SK-MEL-5 (cell line): ENCODE data around the gene RIC3. TPM values are rescaled to one million over a fixed set of nuclear protein-coding genes. Genes with fewer than 3 reads are reported as not detected.

Experiments
- DNase-seq: peaks from one replicate; pipeline ENCODE4 v3.0.0-alpha.2; 2016; ENCODE audit warnings: low read depth, low spot score
- in situ Hi-C: cut with HindIII; loops from 2 replicates; pipeline ENCODE4 v1.10.0; 2016; ENCODE audit warnings: low sequenced_read_pairs, high pct_unique_total_duplicates, low pct_unique_long_range_greater_than_20kb
- total RNA-seq: library from RNA; depleted of rRNA; stranded (reverse); fragments of >200 nt; shearing (Covaris generic); gene quantifications from 2 replicates; pipeline ENCODE4 v1.2.3, GENCODE V29; 2014

The RIC3 gene
- total RNA-seq, 1 experiment from 2014 or later: 0.34 TPM

DNA sequence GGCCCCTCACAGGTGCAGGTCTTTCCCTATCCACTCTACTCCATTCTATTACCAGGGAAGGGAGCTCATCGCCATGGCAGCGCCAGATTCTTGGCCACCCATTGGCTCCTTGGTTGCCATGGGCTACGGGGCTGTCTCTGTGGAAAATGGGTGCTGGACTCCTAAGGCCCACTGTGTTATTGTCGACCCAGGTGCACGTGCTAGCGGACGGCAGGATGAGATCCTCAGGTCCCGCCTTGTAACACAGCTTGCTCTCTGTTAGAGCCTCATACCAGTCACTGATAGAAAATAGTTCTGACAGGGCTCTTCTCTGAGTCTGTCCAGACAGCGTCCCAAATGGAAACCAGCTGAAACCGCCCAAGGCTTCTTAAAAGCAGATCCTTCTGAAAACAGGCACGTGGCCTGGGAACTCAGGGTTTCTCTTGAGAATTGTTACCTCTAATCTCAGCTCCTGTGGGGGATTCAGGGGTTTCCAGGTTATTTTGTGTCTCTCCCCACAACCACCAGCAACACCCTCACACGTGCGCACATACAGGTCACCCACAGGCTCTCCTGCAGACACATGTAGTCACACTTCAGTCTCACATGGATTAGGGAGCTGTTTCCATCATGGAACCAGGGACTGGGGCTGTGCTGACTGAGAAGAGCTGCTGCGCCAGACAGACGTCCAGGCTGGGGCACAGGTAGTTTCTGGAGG, 86.3 kb downstream of the RIC3 start:
- DNase-seq: peak; percentile 41
- in situ Hi-C loops: no loop called here

DNA sequence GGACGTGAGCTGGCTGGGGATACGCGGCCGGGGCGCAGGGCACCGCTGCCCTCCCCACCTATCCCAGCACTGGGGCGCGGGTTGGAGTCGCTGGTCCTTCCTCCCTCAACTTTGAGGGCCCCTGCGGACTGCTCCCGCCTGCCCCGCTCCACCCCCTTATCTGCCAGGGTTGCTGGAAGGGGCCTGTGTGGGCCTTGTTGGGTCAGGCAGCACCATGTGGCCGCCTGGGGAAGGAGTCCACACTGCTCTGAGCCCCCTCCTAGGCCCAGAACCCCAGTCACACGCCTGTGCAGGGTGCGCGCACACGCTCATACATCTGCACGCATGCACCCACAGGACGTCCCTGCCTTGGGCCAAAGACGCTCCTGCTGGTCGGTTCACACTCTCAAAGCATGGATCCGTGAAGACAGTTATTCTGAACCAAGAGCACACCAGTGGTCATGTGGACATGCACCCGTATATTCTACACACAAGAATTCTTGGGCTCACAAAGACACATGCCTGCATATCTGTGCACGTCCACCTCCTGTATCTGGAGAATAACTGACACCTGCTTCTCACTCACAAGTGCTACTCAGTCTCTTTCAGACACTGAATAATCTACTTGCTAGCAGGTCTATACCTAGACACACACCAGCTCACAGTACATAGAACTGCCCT, 87.1 kb downstream of the RIC3 start:
- in situ Hi-C loops: no loop called here
- DNase-seq: peak; percentile 8

DNA sequence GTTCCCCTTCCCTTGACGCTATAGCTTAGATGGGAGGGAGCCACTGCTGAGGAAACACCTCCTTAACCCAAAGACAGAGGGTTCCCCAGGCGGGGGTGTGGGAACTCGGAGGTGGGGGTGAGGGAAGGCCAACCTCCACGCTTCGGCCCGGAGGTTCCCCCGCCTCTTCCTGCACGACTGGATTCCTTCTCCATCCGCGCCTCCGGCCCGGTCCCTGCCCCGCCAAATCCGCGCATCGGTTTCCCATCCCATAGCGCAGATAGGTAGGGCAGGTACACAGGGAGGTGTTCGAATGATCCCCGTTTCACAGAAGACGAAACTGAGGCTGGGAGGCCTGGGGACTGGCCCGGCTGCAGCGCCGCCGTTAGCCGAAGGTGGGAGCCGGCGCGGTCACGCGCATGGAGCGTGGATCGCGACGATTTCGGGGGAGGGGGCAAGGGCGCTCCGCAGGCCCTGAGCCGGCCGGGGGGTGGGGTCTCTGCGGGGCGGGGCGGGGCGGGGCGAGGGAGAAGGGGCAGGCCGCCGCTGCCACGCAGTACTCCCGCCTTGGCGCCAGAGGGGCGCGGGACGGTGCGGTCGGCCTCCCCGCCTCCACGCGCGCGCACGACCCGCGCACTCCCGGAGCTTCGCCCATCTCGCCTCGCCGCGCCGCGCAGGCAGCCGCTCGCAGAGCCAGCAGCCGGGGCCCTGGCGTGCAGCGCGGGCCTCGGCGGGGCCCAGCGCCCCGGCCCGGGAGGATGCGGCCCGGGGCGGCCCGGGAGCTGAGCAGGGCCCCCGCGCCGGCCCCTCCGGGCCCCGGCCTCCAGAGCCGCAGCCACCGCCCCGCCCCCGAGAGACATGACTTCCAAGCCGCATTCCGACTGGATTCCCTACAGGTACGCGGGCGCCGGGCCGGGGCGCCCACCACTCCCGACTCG, 87.9 kb downstream of the RIC3 start, which contains the start of gene TUB:
TUB (plus strand) TSS at position 538 of the 917 bp plus-strand sequence; CDS start at position 838, 300 bp downstream.
- in situ Hi-C loops: no loop called here
- DNase-seq: peak; percentile 43

DNA sequence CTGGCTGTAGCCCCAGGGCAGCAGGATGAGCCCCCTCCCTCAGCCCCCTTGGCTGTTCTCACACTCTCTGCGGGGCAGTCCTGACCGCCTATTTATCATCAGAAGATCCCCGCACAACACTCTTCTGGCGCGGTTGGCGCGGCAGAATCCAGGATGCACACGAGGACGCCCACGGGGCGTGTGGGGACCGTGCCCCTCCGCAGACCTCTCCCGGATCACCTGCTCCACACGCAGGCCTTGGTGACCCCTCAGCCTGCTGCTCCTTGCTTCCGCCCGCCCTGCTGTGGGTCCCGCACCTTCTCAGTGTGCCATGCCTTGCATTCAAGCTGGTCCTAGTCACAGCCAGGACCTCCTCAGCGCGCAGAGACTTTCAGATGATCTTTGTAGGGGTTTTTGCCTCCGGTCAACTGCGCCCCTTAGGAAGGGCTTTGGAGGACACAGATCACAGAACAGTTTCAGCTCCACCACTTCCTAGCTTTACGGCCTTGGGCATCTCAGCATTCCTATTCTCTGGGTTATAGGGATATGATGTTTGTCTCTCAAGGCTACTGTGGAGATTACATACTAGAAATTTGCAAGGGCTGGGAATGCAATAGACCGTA, 88.7 kb downstream of the RIC3 start:
- DNase-seq: no peak
- in situ Hi-C loops: no loop called here

DNA sequence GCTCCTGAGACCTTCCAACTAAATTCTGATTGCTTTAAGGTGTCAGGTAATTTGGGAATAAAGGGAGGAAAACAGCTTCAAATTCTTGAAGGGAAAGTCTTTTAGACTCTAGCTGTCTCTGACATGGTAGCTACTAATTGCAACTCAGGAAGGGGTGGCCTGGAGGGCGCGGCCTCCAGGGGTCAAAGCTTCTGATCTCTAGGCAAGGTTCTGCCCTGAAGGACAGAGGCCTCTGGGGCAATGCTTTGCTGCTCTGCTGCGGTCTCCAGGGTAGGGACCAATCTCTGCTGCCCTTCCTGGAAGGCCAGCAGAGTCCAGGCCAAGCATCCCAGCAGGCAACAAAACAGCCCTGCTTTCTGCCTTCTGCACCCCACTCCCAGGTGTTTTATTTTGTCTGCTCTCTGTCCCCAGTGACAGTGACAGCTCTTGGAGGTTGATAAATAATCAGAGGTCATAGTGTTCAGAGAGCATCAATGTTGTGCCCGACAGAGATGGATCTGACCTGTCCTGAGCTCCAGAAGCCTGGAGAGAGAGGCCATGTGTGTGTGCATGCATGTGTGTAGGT, 89.6 kb downstream of the RIC3 start:
- no peak for DNase-seq
- in situ Hi-C loops: no loop called here

DNA sequence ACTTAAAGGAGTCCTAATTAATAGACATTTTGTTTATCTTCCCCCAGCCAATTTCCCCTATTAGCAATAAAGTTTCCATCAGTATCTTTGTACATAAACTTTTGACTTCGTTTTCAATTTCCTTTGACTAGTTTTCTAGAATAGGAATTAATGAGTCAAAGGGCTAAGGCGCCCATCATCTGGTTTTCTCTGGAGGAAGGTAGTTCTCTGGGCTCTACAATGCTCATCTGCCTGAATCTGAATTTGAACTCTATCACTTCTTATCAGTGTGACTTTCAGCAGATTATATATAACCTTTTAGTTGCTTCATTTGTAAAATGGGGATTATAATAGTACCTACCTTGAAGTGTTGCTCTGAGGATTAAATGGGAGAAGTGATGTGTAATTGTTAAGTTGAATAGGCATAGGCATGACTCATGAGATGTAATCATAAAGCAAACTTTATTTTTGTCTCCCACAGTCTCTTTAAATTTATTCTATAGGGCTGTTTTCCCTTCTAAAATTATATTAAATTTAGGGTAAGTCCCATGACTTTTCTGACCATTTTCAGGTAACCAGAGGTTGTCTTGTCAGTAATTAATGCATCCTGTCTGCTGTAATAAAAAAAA, 93.6 kb downstream of the RIC3 start:
- in situ Hi-C loops: no loop called here
- no peak for DNase-seq

DNA sequence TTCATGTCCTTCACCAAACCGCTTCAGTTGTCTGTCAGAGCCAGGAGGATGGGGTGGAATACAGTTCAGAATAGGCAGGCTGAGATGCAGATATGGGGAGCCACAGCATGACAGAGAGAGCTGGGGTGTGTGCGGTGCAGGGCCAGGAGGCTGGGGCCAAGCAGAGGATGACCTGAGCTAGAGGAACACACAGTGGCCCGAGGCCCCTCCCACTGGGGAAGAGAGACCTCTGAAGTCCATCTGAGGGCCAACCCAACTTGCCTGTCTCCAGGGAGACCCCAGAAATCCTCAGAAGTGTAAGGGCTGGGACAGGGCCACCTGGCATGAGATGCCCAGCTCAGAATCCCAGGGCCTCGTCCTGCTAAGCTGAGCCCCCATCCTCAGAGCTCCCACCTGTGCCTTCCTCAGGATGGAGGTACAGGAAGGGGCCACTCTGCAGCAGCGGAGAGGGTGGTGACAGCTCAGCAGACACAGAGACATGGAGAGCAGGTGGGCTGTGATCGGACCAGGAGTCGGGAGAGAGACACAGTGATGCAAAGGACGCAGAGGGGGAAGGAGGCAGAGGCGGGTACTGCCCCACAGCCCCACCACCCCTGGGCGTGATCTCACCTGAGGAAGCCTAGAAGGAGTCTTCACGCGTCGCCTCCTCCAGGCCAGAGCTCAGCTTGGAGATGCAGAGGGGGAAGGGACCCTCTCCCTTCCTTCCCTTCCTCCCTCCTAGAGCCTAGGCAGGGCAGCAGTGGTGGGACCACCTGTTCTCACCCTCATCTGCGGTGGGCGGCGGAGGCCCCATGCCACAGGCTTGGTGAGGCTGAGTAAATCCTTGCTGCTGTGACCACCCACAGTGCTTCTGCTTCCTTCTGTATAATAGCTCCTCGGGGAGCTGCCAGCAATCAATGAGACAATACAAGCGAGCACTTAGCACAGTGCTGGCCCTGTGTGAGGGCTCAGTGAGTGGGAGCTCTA, 96.9 kb downstream of the RIC3 start:
- in situ Hi-C loops: no loop called here
- DNase-seq: no peak

DNA sequence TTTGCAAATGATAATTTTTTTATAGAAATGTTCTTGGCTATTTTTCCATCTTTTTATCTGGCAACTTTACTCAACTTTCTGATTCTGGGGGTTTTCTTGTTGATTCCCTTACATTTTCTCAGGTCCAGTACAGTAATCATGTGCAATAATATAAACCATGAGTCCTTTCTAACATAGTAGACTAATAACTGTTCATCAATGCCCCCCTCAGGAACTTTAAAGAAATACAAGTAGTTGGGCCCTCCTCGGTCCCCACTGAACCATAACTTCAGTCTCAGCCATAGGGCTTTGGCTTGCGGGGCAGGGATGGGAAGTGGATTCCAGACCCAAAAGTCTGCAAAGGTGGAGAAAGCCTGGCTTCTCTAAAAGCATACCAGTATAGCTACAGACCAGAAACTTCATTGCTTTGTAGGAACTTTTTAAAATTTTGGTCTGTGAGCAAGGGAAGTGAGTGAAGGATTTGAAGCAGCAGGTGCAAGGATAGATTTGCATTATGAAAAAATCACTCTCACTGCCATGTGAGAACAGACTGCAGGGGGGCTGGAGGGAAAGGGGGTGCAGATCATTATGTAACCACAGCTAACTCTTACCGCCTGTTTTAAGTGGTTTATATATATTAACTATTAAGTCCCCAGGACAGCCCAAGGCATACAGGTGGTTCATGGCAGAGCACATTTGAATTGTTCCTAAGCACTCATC, 98.3 kb downstream of the RIC3 start:
- DNase-seq: peak; percentile 69
- in situ Hi-C loops: no loop called here

DNA sequence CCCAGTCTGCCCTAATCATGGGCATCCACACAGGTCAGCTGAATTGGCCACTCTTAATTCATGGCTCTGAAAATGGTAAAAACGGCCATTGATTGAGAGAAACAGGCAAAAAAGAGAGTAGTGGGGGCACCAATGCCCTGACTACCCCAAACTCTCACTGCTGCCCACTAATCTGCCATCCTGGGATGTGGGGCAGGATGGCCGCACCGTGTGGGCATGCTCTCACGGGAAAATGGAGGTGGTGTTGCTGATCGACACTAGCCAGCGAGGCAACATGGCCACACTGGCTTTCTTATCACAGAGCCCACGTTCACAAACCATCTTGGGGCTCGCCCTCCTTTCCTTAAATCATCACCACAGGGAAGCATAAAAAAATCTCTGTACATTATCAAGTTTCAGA, 99.1 kb downstream of the RIC3 start:
- in situ Hi-C loops: no loop called here
- no peak for DNase-seq

DNA sequence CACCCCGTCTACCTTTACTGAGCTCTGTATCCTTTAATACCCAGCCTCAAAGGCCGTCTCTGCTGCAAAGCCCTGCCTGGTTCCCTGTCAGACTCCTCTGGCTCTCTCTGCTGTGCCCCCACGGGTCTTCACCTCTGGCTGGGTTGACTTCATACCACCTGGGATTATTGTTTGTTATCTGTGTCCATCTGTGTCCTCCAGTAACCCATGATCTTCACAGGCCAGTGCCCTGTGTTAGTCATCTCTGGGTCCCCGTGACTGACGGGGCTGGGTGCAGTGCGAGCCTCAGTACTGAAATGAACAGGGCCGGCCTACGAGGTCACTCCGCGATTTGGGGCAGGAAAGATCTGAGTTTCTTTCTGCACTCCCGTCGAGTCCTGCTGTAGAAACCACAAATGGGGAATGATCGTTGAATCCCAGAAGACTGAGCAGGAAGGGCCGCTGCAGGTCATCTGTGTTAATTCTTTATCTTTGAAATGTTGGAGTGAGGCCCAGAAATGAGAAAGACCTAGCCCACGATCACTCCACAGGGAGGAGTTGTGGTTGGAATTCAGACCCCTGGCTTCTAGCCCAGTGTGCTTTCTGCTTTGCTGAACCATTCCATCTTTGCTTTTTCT, 100.1 kb downstream of the RIC3 start:
- peak; percentile 54 for DNase-seq
- in situ Hi-C loops: no loop called here

DNA sequence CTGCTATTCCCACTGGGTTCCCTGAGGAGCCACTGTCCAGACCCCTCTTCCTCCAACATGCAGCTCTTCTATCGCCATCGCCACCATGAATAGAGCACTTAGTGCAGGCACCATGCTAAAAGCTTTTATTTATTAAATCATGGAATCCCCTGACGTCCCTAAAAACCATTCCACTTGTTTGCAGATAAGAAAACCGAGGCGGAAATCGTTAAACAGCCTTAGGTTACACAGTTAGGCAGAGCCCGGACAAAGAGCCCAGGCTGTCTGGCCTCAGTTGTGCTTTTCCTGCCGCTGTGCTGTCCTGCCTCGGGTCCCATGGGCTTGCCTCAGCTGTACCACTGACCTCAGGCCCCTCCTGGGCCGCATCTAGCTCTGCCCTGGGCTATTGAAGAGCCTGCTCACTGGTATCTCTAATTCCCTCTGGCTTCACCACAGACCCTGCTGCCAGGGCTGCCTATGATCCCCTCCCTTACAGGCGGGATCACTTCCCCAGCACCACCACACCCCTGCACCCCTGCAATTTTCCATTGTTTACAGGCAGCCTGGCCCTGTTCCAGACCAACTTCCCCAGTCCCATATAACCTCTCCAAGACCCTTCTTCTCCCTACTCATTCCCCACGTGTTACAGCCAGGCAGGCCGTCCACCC, 100.8 kb downstream of the RIC3 start:
- in situ Hi-C loops: no loop called here
- no peak for DNase-seq

DNA sequence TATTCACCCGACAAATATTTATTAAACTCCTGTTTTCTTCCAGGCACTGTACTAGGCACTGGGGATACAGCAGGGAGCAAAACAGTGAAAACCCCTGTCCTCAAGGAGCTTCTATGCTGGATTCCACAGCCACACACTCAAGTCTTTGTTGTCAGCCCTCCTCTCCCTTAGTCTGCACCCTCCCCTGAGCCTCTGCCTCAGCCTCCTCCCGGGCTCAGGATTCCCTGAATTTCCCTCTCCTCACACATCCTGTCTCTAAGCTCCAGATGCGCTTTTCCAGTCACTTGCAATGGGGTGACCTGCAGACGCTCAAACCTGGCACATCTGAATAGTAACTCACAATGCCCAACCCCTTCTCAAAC, 101.3 kb downstream of the RIC3 start:
- in situ Hi-C loops: no loop called here
- DNase-seq: no peak

DNA sequence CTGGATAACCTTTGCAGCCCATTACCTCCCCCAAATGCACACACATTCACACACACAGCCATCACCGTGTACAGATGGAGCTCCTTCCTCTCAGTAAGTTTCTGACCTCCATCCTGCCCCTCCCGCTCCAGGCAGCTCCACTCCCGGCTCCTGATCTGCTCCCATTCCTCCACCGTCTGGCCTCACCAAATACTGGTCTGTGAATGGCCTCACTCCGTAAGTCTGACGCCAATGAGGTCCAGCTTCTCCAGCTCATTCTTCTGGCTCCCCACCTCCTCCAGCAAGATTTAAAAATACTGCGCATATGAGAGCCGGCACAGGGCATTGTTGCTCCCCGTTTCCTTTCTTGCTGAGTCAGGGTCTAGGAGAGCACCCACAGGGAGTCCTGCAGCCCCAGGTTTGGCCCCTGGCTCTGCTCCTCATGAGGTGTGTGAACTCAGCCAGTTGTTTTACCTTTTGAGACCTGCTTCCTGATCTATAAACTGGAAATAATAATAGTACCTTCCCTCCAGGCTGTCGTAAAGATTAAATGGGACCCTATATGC, 101.8 kb downstream of the RIC3 start:
- no peak for DNase-seq
- in situ Hi-C loops: no loop called here

DNA sequence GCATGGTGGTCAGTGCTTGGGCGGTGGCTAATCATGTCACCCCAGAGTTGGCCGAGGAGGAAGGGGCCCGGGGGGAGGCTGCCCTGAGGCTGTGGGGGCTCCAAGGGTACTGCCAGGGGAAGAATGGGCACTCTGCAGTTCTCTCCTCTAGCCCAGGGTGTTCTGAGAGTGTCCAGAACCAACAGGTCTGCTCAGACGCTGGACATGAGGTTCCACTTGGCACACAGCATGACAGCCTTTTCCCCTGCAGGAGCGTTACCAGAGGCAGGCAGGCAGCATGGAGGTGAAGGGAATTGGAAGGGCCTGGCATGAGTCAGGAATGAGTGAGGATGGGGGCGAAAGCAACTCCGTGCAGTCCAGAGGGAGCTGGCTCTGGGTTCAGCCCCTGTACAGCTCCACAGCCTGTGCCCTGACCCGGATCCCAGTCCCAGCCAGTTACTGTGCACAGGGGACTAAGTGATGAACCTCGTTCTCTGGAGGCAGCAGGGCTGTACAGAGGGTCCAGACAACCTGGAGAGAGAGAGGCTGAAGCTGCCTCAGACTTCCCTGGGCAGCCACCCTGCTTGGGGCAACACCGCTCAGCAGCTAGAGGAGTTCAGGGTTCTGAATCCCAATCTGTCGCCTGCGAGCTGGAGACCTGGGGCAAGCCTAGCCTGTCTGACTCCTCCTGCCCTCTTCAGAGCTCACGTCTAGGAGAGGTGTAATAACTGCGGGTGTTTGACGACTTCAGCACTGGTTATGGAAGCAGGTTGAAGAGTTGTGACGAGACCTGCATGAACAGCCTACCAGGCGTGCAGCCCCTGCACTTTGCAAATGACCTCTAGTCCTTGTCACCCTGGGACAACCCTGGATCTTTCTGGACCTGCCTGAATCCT, 102.6 kb downstream of the RIC3 start:
- DNase-seq: no peak
- in situ Hi-C loops: no loop called here
